HepG2 (cell line): ENCODE measurements around the gene VEGFB. TPM values are rescaled to one million over a fixed set of nuclear protein-coding genes. Genes with fewer than 3 reads are reported as not detected.
A peak's percentile ranks its signal among the peaks of the same experiment; 100 is the strongest.

Source experiments
- BCLAF1 ChIP-seq: fragments of 450-650 bp; IDR thresholded peaks from 2 replicates; pipeline ENCODE4 v1.6.1; 2017; ENCODE audit warnings: mild to moderate bottlenecking
- BRD4 ChIP-seq: sonication (generic); formaldehyde crosslinking; IDR thresholded peaks from 2 replicates; pipeline ENCODE4 v1.4.0; 2020; ENCODE audit warnings: missing genetic modification reagents
- CBFB ChIP-seq: sonication (generic); formaldehyde crosslinking; IDR thresholded peaks from 2 replicates; pipeline ENCODE4 v1.4.0; 2020; ENCODE audit warnings: missing genetic modification reagents
- CBX1 ChIP-seq: IDR thresholded peaks from one replicate; pipeline ENCODE4 v1.6.1; 2016; ENCODE audit warnings: antibody characterized with exemption, low read depth
- DZIP1 ChIP-seq: sonication (generic); formaldehyde crosslinking; IDR thresholded peaks from 2 replicates; pipeline ENCODE4 v1.5.0; 2020; ENCODE audit warnings: mild to moderate bottlenecking, missing genetic modification reagents
- FOSL1 ChIP-seq: sonication (generic); formaldehyde crosslinking; IDR thresholded peaks from 2 replicates; pipeline ENCODE4 v1.9.0; 2021; ENCODE audit warnings: missing genetic modification reagents, borderline replicate concordance
- HES4 ChIP-seq: sonication (generic); formaldehyde crosslinking; IDR thresholded peaks from 2 replicates; pipeline ENCODE4 v1.9.0; 2021; ENCODE audit warnings: mild to moderate bottlenecking, missing genetic modification reagents, borderline replicate concordance
- HMG20B ChIP-seq: conservative IDR thresholded peaks from 2 replicates; pipeline ENCODE4 v1.6.1; 2016; ENCODE audit warnings: missing genetic modification reagents, missing compliant biosample characterization
- HOXA5 ChIP-seq: sonication (generic); formaldehyde crosslinking; IDR thresholded peaks from 2 replicates; pipeline ENCODE4 v1.4.0; 2020; ENCODE audit warnings: missing genetic modification reagents
- IKZF1 ChIP-seq: fragments of 450-650 bp; IDR thresholded peaks from 2 replicates; pipeline ENCODE4 v1.7.1; 2016
- IRX3 ChIP-seq: sonication (generic); formaldehyde crosslinking; IDR thresholded peaks from 2 replicates; pipeline ENCODE4 v1.8.1; 2023; ENCODE audit warnings: mild to moderate bottlenecking, low read depth, missing genetic modification reagents, borderline replicate concordance
- SMAD3 ChIP-seq: sonication (generic); formaldehyde crosslinking; IDR thresholded peaks from 2 replicates; pipeline ENCODE4 v1.4.0; 2020; ENCODE audit warnings: missing genetic modification reagents
- TAF15 ChIP-seq: fragments of 200-400 bp; formaldehyde crosslinking; IDR thresholded peaks from one replicate; pipeline ENCODE4 v1.6.1; 2018; ENCODE audit warnings: mild to moderate bottlenecking, low read depth, low read length; ENCODE audit not compliant: poor library complexity, severe bottlenecking
- TOPORS ChIP-seq: sonication (generic); formaldehyde crosslinking; IDR thresholded peaks from 2 replicates; pipeline ENCODE4 v1.8.0; 2023; ENCODE audit warnings: mild to moderate bottlenecking, missing genetic modification reagents
- YEATS2 ChIP-seq: sonication (generic); formaldehyde crosslinking; IDR thresholded peaks from 2 replicates; pipeline ENCODE4 v1.4.0; 2020; ENCODE audit warnings: missing genetic modification reagents, borderline replicate concordance
- ZFP41 ChIP-seq: sonication (generic); formaldehyde crosslinking; IDR thresholded peaks from 2 replicates; pipeline ENCODE4 v1.4.0; 2020; ENCODE audit warnings: mild to moderate bottlenecking, missing genetic modification reagents, borderline replicate concordance
- ZNF496 ChIP-seq: sonication (generic); formaldehyde crosslinking; IDR thresholded peaks from 2 replicates; pipeline ENCODE4 v1.8.1; 2023; ENCODE audit warnings: mild to moderate bottlenecking, moderate library complexity, missing genetic modification reagents; ENCODE audit not compliant: insufficient replicate concordance
- ZNF619 ChIP-seq: sonication (generic); formaldehyde crosslinking; IDR thresholded peaks from 2 replicates; pipeline ENCODE4 v1.4.0; 2020; ENCODE audit warnings: mild to moderate bottlenecking, missing genetic modification reagents
- ZNF703 ChIP-seq: sonication (generic); formaldehyde crosslinking; IDR thresholded peaks from 2 replicates; pipeline ENCODE4 v1.5.1; 2020; ENCODE audit warnings: missing genetic modification reagents, mild to moderate bottlenecking, moderate library complexity, borderline replicate concordance
- ZNF746 ChIP-seq: sonication (generic); formaldehyde crosslinking; IDR thresholded peaks from 2 replicates; pipeline ENCODE4 v1.8.0; 2022; ENCODE audit warnings: mild to moderate bottlenecking, missing genetic modification reagents
- ZNF792 ChIP-seq: IDR thresholded peaks from 2 replicates; pipeline ENCODE4 v1.6.1; 2016
- polyA plus RNA-seq, 8 experiments: library from polyadenylated mRNA; depleted of rRNA in 3 of 8; stranded (reverse) in 7 of 8; unstranded in 1 of 8; fragments of >200 nt; fragmentation: Illumina TruSeq in 4 of 8; extraction: Trizol in 4 of 8; gene quantifications; 2 replicates each; pipeline versions ENCODE4 v1.2.1 to v1.2.3, GENCODE V29; 2011 to 2016; ENCODE audit warnings: low read depth in 4 of 8, missing spikeins in 1 of 8, mixed read lengths in 1 of 8; ENCODE audit not compliant: insufficient read depth in 1 of 8
- total RNA-seq, 5 experiments: library from RNA; depleted of rRNA; stranded (reverse); fragments of >200 nt; fragmentation: Illumina TruSeq; extraction: Trizol; gene quantifications; 2 replicates each; pipeline ENCODE4 v1.2.3, GENCODE V29; 2016; ENCODE audit warnings: low read depth in 1 of 5
- TF ChIP-seq, protein P1 (sequence below): sonication (generic); formaldehyde crosslinking; IDR thresholded peaks from 2 replicates; pipeline ENCODE4 v1.9.0; 2022; ENCODE audit warnings: low read depth, missing genetic modification reagents
- TF ChIP-seq, protein P2 (sequence below): IDR thresholded peaks from 2 replicates; pipeline ENCODE4 v1.6.1; 2016; ENCODE audit warnings: missing compliant biosample characterization, missing genetic modification reagents, borderline replicate concordance

Gene VEGFB
- total and polyA plus RNA-seq, 2 of the 13 experiments (the other 11 are each of a cell fraction or from before 2014, with no cell fraction given), result 9.0 to 11.3 TPM

DNA sequence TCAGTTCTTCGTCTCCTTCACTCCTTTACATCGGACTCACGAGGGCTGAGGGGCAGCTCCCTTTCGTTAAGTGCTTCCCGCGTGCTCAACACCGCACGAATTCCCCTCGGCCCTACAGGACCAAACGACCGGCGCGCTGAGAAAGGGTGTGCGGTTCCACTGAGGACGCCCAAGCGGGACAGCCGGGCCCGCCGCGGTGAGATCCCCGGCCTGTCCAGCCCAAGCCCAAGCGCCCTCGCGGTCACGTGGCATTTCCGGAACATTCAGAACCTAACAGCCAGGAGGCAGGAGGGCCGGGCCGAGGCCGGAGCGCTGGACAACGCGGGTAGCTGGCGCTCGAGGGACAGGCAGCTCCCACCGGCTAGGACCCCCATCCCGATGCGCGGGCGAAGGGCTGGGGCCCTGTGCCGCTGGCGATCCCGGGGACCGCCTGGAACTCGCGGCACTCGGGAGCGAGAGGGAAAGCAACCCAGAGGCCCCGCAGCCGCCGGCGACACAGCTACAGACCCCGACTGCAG is 49.1 kb upstream of the VEGFB start (continued):
- TF ChIP-seq HMG20B (0 out of 2 replicates have a peak, but pooled peaks have one; percentile 16), TAF15 (peak; percentile 31), TOPORS (CRISPR knock-in tag) (peak; percentile 88; the same call in 1 of the 2 replicates), FOSL1 (no peak), ZNF496 (CRISPR knock-in tag) (peak; percentile 19), IRX3 (CRISPR knock-in tag) (peak; percentile 97), IKZF1 (no peak), ZNF703 (CRISPR knock-in tag) (peak; percentile 98), ZNF746 (peak; percentile 91), BCLAF1 (no peak), ZNF619 (peak; percentile 99), BRD4 (CRISPR knock-in tag) (peak; percentile 73; the same call in 1 of the 2 replicates), CBFB (CRISPR knock-in tag) (peak; percentile 78), HOXA5 (CRISPR knock-in tag) (peak; percentile 97), YEATS2 (CRISPR knock-in tag) (peak; percentile 59; the same call in 1 of the 2 replicates), SMAD3 (no peak), ZNF792 (CRISPR knock-in tag) (peak; percentile 40; the same call in 1 of the 2 replicates), CBX1 (no peak), DZIP1 (CRISPR knock-in tag) (peak; percentile 96), ZFP41 (CRISPR knock-in tag) (peak; percentile 93; the same call in 1 of the 2 replicates), HES4 (CRISPR knock-in tag) (peak; percentile 98)
- TF ChIP-seq, protein P1, sequence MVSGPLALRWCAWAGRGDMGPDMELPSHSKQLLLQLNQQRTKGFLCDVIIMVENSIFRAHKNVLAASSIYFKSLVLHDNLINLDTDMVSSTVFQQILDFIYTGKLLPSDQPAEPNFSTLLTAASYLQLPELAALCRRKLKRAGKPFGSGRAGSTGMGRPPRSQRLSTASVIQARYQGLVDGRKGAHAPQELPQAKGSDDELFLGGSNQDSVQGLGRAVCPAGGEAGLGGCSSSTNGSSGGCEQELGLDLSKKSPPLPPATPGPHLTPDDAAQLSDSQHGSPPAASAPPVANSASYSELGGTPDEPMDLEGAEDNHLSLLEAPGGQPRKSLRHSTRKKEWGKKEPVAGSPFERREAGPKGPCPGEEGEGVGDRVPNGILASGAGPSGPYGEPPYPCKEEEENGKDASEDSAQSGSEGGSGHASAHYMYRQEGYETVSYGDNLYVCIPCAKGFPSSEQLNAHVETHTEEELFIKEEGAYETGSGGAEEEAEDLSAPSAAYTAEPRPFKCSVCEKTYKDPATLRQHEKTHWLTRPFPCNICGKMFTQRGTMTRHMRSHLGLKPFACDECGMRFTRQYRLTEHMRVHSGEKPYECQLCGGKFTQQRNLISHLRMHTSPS (CRISPR knock-in tag), result peak; percentile 76
- TF ChIP-seq, protein P2, sequence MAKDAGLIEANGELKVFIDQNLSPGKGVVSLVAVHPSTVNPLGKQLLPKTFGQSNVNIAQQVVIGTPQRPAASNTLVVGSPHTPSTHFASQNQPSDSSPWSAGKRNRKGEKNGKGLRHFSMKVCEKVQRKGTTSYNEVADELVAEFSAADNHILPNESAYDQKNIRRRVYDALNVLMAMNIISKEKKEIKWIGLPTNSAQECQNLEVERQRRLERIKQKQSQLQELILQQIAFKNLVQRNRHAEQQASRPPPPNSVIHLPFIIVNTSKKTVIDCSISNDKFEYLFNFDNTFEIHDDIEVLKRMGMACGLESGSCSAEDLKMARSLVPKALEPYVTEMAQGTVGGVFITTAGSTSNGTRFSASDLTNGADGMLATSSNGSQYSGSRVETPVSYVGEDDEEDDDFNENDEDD (CRISPR knock-in tag), result peak; percentile 89
